Activated T-helper 1 cell treated with Interleukin-2 at 50 U/mL for 16 hours (primary cell): Measurements from ENCODE around the gene HAO2.
"Not testable (repeated sequence)": the region's sequence is repeated elsewhere in the genome, so short reads cannot be mapped to it uniquely, and the experiment has no call there.

ENCODE experiments used
- DNase-seq: peaks from one replicate; pipeline ENCODE4 v3.0.0-alpha.2; 2020; ENCODE audit warnings: low read depth

The HAO2 gene

DNA sequence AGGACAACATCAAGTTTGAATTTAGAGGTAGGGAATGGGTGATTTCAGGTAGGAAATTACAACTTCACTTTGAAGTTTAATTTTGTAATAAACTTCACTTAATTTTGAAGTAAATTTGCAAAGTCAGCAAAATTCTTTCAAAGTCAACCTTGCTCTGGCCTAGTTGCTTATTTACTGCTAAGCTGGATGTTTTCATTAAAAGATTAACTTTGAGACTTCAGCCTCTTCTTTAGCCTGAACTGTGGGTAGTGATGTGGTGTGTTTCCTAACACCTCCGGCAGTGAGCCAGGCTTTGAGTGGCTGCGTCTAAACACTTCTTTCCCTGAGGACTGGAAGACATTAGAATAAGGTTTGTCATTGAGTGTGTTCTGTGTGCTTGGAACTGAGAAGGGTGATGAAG, at the start of gene HAO2:
Gene HAO2 (plus strand): TSS at position 232 of the 400 bp plus-strand sequence. CDS start 12,301 bp downstream, outside the sequence.
- no peak for DNase-seq

DNA sequence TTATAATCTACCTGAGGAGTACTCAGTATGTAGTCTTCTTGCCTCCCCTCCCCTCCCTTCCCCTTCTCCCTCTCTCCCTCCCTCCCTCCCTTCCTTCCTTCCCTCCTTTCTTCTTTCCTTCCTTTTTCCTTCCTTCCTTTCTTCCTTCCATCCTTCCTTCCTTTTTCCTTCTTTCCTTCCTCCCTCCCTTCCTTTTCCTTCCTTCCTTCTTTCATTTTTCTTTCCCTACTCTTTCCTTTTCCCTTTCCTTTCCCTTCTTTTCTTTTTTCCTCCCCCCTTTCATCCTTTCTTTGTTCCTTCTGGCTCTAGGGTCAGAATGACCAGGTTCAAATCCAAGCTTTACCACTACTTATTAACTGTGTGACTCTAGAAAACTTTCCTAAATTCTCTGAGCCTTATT, 48.5 kb upstream of the HAO2 start:
- DNase-seq = no peak

DNA sequence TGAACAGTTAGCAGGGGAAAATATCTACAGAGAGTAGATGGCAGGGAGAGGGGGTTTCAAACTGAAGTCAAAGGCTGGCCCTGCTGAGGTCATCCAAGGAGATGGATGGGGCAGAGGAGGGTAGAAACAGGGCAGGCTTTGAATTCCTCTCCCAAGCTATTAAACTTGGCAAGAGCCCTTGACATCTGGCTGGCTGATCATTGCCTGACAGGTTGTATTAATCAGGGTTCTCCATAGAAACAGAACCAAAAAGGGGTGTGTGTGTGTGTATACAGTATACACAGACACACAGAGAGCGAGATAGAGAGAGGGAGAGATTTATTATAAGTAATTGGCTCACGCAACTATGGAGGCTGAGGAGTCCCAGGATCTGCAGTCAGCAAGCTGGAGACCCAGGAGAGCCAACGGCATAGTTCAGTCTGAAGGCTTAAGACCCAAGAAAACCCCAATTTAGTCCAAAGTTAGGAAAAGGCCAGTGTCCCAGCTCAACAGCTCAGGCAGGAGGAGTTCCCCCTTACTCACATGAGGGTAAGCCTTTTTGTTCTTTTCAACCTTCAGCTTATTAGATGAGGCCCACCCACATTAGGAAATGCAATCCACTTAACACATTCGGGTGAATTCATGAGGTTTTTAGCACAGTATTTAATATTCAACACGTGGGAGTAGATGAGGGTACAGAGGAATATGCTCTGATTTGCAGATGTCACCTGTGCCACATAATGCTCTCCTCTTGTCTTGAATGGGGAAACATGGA, 46.7 kb upstream of the HAO2 start:
- DNase-seq = no peak

DNA sequence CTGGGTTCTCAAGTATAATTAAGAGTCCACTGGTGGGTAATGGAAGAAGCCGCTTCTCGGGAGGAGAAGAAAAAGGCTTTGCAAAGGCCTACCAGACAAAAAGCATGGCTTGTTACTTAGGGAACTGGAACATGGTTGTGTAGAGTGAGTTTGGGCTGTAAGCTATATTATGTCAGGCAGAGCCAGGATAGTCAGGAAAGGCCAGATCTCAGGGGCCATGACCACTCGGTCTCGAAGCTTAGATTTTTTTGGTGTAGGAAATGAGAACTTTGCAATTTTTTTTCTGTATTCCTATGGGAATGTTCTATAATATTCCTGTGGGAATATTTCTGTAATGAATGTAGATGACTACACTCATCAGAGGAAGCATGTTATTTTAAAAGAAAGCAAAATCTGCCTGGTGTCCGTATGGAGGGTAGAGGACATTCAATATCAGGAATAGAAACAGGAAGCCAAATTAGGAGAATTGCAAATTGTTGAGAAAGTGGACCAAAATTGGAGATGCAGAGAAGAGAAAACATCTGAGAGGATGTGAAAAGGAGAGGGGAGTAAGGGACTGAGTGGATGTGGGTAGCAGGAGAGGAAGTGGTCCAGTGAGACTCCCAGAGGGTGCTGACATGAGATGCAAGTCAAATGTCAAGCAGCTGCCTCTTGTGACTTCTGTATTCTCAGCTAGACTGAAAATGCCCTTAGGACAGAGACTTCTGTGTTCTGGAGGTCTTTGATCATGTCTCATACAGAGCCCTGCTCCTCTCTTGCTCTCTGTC, 45.2 kb upstream of the HAO2 start:
- DNase-seq = no peak

DNA sequence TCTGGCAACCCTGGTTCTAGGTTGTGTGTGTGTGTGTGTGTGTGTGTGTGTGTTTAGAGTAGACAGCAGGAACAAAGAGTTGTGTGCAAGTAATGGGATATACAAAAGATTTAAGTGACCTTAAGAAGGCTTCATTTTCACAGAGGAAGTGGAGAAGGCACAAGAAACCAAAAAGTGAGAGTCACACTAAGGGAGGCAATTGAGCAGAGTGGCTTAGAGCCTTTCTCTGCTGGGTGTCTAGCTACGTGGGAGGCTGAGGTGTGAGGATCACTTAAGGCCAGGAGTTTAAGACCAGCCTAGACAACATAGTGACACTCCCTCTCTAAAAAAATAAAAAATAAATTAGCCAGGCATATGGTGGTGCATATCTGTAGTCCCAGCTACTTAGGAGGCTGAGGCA, 44.4 kb upstream of the HAO2 start:
- DNase-seq = no peak

DNA sequence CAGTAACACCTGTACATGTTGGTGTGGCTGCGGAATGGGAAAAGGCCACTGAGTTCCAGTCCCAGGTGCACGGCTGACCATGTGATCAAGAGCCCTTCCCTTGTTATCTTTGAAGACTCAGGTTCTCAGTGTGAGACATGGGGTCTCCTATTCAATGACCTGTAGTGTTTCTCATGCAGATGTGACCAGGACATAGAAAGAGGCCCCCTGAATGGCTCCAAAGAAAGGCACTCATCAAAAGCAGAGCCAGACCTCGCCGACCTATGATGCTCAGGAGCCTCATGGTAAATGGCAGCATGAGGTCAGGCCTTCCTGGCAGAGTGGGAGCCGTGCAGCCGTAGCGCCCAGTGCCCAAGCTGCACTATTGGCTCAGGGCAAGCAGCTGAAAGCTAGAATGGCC, 42.3 kb upstream of the HAO2 start:
- no peak for DNase-seq

DNA sequence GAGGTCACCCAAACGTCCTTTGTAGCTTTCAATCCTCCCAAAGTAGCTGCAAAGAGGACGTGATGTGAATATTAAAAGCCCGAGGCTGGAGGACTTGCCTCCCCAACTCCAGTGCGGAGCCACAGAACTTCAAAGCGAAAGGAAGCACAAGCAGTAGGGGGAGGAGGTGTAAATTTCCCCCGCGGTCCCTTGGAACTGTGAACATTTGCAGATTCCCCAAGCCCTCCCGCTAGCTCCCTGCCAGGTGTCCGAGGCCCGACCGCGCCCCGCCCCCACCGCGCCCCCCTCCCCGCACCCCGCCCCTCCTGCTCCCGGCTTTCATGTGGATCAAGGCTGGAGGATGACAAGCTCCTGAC, 41.5 kb upstream of the HAO2 start:
- no peak for DNase-seq

DNA sequence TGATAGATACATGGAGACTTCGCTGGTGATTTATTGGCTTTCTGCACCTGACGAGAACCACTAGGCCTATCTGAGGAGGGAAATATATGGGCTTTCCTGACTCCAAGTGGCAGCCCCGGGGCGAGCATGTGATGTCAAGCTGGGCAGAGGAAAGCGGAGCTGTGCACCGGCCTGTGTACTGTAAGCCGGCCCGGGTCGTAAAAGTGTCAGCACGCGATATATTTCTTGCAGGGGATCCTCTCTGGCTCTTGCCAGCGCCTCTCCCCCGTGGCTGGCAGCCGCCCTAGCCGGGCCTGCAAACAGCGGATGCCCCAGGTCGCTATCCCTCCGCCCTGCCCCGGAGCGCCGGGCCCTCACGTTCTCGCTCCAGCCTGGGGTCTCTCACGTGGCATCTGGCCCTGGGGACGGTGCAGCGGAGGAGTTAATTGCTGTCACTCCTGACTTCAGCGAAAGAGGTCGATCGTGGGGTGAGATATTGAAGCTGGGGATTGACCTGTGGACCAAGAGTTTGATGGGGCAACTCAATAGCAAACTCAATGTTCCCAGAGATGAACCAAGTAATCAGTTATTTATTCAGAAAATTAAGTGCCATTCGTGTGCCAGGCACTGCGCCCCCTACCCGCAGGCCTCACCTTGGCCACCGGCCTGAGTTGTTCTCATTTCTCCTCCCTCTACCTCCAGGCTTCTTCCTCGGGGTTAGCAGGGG, 41.0 kb upstream of the HAO2 start:
- no peak for DNase-seq

DNA sequence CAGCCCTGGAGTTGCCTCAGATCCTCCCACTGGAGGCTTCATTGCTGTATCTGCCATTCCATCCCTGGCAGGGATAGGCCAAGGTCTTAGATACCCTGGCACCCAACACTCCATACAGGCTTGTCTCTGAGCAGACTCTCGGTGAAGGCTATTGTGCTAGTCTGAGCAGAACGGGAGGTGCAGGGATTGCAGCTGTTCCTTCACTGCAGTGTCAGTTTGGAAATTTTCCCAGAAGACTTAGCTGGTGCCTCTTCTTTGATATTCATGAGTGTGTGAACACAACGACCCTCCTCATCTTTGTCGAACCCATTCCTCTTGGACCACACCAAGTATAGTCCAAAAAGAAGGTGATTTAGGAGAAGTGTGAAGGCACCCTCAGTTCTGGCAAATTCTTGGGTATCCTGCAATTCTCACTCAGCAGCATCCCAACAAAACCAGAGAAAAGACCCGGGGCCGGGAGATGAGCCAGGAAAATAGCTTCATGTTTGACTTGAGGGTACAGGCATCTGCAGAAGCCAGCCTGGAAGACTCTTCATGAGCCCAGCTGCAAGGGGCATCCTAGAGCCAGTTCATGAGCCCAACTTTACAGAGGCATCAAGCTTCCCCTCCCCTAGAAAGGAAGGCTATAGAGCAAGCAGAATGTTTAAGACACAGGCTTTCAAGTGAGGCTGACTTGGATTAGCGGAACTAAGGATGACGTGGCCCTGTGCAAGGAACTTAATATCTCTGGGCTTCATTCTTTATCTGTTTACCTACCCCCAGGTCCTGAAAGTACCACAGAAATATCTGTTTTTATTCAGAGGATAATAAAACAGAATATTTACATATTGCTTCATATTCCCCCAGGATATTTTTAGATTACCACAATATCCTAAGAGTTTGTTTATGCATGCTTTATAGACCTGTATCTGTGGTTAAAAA, 38.8 kb upstream of the HAO2 start:
- DNase-seq = no peak

DNA sequence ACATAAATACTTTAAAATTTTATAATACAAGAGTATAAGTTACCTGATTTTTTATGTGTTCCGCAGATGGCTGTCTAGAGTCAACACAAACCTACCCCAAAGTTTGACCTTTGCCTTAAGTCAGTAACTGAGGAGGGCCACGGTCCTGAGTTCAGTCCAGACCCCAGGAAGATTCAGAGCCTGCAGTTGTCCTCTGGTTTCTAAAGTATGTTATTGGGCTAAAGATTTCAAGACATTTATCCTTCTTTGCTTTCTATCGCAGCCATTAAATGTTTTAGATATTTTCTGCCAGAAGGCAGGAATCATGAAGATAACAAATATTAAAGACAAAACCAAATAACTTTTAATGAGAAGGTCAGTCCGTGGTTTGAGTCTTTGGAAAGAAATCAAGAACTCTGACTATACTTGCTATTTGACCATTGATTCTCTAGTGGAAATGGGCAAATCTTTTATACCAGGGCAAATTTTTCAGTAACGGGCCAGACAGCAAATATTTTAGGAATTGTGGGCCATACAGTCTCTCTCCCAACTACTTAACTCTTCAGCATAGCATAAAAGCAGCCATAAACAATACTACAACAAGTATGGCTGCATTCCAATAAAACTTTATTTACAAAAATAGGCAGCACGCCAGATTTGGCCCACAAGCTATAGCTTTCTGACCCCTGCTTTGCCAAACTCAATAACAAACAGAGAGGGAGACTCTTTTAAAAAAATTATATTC, 38.0 kb upstream of the HAO2 start:
- no peak for DNase-seq

DNA sequence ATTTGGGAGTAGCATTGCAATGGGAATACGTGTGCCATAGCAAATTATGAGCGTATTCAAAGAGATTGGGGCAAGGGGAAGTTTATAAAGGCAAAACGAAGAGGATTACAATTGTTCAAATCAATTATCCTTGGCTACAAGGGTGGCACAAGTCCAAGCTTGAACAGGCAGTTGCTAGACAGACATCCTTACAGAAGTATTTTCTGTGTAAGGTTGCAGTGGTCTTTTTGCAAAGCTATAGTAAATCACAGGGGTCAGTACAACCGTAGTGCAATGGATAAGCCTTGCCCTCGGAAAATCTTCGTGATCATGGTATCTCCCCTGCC, 37.4 kb upstream of the HAO2 start:
- DNase-seq = no peak

DNA sequence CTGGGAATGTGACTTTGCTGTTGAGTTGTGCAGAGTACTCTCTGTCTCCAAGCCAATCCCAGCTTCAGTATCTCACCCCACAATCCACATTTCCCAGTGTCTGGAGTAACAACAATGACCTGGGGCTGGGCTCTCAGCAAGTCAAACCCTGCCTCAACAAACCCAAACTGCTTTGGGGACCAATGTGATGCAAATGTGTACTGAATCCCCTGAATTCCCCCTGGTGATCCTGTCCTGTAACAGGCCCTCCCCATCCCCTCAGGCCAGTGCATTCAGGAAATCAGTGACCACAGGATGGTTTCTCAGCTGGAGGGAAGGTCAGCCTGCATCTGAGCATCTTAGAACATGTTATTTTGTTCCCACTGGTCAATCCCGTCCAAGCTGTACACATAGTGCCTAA, 36.7 kb upstream of the HAO2 start:
- DNase-seq = no peak

DNA sequence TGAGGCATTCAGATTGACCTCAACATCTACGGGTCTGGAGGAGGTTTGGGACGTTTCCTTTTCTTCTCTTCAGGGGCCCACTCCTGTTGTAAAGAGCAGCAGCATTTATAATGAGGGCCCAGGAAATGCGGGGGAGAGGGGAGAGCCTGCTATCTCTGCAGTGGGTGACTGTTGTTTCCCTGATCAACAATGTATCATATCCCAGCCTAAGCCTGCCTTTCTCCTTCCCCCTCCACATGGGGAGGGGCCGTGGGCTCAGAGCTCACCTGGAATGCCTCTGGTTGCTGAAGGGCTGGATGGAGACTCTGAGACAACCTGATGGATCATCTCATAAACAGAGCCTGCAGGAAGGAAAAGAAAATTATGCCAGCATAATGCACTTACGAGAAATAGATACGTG, 36.0 kb upstream of the HAO2 start:
- DNase-seq = no peak

DNA sequence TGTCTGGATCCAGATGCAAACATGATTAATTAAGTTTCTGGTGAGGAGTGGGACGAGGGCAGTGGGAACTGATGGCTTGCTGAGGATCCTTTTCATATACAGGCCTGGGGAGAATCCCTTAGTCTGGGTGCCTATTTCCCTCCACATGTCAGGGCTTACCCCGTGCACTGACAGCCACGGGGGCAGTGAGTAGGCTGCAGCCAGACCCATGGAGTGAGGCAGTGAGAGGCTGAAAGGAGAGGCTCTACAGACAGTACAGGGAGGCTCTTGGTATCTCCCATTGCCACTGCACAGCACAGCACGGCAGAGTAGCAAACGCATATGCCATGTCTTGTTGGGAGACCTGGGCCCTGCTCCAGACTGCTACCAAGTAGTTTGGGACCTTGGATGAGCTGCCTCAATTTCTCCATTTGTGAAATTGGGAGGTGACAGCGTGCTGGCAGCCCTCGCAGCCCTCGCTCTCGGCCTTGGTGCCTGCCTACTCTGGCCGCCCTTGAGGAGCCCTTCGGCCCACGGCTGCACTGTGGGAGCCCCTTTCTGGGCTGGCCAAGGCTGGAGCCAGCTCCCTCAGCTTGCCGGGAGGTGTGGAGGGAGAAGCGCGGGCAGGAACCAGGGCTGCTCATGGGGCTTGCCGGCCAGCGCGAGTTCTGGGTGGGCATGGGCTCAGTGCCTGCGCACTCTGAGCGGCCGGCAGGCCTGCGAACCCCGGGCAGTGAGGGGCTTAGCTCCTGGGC, 35.3 kb upstream of the HAO2 start:
- DNase-seq = no peak

DNA sequence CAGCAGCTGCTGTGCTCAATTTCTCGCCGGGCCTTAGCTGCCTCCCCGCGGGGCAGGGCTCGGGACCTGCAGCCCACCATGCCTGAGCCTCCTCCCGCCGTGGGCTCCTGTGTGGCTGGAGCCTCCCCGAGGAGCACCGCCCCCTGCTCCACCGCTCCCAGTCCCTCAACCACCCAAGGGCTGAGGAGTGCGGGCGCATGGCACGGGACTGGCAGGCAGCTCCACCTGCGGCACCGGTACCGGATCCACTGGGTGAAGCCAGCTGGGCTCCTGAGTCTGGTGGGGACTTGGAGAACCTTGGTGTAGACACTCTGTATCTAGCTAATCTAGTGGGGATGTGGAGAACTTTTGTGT, 34.7 kb upstream of the HAO2 start:
- not testable (repeated sequence) for DNase-seq

DNA sequence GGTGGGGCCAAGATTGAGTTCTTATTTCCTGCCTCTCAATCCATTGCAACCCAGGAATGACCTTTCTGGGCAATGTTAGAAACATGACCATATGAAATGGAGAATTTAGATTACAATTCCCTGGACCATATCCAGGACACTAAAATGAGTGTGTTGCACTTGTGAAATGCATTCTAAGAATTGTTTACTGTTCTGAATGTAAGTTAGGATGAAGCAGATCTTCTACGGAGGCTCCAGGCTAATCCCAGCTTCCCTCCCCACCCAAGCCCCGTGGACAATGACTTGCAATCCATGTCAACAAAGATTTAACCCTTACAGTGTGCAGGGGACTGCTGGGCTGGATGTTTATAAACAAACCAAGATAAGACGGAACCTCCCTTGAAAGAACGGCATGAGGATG, 31.7 kb upstream of the HAO2 start:
- no peak for DNase-seq

DNA sequence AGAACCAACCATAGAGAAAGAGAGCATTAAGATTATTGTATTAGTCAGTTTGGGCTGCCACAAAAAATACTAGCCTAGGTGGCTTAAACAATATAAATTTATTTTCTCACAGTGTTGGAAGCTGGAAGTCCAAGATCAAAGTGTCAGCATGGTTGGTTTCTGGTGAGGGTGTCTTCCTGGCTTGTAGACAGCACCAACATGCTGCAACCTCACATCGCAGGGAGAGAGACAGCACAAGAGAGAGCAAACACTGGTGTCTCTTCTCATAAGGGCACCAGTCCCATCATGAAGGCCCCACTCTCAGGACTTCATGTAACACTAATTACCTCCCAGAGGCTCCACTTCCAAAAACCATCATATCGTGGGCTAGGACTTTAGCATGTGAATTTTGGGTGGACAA, 30.6 kb upstream of the HAO2 start:
- DNase-seq = no peak

DNA sequence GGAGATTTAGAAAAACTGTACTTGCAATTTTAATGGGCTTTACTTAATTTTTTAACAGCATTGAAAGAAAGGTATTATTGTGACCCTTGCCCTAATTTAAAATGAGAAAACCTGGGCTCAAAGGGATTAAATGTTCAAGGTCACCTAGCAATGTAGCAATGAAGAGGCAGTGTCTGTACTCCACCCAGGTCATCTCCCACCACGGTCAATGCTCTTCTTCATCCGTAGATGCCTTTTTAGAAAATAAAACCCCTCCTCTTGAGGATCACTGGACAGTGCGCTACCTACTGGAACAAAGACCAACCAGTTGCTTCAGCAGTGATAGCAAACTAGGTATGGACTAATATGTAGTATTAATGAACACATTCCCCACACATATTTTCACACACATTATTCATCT, 29.8 kb upstream of the HAO2 start:
- DNase-seq = no peak

DNA sequence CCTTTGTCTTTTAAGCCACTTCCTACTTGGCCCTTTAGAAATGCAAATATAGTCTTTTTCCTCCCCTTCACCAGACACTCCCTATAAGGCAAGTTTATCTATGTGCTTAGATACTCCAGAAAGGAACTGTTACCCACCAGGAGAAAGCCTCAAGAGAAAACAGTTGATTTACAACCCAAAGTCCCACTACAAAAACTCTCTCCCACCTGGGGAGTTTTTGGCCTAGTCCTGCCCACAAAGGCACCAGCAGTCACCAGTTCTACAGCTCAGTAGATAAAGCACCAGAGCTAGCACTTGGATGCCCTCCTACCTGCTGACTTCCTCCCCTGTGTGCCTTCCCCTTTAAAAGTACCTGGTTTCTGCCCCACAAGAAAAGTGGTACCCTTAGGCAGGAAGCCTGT, 27.7 kb upstream of the HAO2 start:
- no peak for DNase-seq

DNA sequence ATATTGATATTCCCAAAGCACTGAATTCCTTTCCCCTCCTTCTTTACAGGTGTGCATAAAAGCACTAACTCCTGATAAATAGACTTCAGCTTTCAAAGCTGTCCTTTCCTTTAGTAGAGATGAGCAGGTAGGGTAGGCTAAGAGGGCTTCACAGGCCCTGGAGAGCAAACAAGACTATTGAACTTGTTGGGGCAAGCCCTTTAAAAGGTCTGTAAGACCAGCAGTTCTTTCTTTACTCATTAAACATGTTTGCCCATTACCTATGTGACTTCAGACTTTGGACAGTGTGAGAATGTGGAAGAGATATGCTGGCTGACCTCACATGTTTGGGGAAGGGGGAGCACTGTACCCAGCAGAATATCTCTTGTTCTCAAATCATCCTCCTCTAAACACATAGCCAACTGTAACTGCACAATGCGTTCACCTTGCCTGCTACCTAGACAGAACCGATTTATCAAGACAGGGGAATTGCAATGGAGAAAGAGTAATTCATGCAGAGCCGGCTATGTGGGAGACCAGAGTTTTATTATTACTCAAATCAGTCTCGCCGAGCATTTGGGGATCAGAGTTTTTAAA, 27.1 kb upstream of the HAO2 start:
- DNase-seq = no peak

DNA sequence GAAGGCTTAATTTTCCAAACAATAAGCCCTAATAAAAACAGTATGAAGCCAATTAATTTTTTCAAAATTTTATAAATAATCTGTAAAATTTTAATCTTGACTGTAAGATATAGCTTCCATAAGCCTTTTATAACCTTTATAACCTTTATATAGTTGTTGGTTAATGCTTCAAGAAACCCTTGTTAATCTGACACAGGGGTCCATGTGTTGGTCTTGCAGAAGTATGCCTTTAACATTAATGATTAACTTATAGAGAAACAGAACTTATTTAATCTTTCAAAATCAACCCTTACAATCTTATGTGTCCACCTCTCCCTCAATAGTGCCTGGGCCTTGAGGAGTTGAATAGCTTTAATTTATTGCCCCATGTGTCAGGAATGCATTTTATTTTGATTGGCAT, 23.2 kb upstream of the HAO2 start:
- DNase-seq = no peak
